CD4-positive, alpha-beta memory T cell (primary cell): ENCODE data around the gene DAB2IP. TPM values are rescaled to one million over a fixed set of nuclear protein-coding genes. Genes with fewer than 3 reads are reported as not detected.

Source experiments
- CTCF ChIA-PET: fragments of 350-600 bp; sonication (Branson Sonifier 250); formaldehyde crosslinking; loops from one replicate; lab custom pipeline; 2021; ENCODE audit warnings: inconsistent platforms; ENCODE audit not compliant: partially characterized antibody; lab: Charles Lee
- POLR2A ChIA-PET: fragments of 350-600 bp; sonication (Branson Sonifier 250); formaldehyde crosslinking; loops from one replicate; lab custom pipeline; 2021; ENCODE audit not compliant: partially characterized antibody; lab: Charles Lee
- DNase-seq, 5 donors: peaks; one replicate each; pipeline versions ENCODE4 v3.0.0 to v3.0.0-alpha.2; 2020 to 2022; ENCODE audit warnings: mixed read lengths in 1 of 5
- H3K27ac ChIP-seq: one replicate; pipeline ENCODE4 v1.7.0; 2013; ENCODE audit warnings: low read depth, low read length
- H3K27me3 ChIP-seq: 2 replicates; pipeline ENCODE4 v1.7.0; 2013; ENCODE audit warnings: mild to moderate bottlenecking, low read length, moderate library complexity; ENCODE audit not compliant: insufficient read depth
- H3K36me3 ChIP-seq: 2 replicates; pipeline ENCODE4 v1.7.0; 2013; ENCODE audit warnings: mild to moderate bottlenecking, low read length, moderate library complexity; ENCODE audit not compliant: insufficient read depth
- H3K4me1 ChIP-seq: 2 replicates; pipeline ENCODE4 v1.7.0; 2013; ENCODE audit warnings: mild to moderate bottlenecking, low read length, moderate library complexity; ENCODE audit not compliant: insufficient read depth
- H3K4me3 ChIP-seq, 2 donors: one replicate each; pipeline ENCODE4 v1.7.0; 2013; ENCODE audit warnings: low read length in 2 of 2, mild to moderate bottlenecking in 1 of 2
- H3K9me3 ChIP-seq, 2 donors: one replicate each; pipeline ENCODE4 v1.7.0; 2013; ENCODE audit warnings: low read length in 2 of 2, control low read depth in 1 of 2; ENCODE audit not compliant: control insufficient read depth in 1 of 2
- H3K27ac Mint-ChIP-seq, 7 donors: one replicate each; pipeline ENCODE4 v1.8.0; 2020 to 2021; ENCODE audit warnings: mixed read lengths in 7 of 7, mild to moderate bottlenecking in 6 of 7, inconsistent platforms in 3 of 7, moderate library complexity in 3 of 7
- H3K27me3 Mint-ChIP-seq, 2 donors: one replicate each; pipeline ENCODE4 v1.8.0; 2020 to 2021; ENCODE audit warnings: mixed read lengths in 2 of 2
- H3K36me3 Mint-ChIP-seq, 2 donors: one replicate each; pipeline ENCODE4 v1.8.0; 2020 to 2021; ENCODE audit warnings: mixed read lengths in 2 of 2, inconsistent platforms in 1 of 2, mild to moderate bottlenecking in 1 of 2
- H3K4me1 Mint-ChIP-seq, 4 donors: one replicate each; pipeline ENCODE4 v1.8.0; 2020 to 2021; ENCODE audit warnings: mixed read lengths in 4 of 4, mild to moderate bottlenecking in 1 of 4
- H3K4me3 Mint-ChIP-seq, 8 donors: one replicate each; pipeline ENCODE4 v1.8.0; 2020 to 2021; ENCODE audit warnings: mixed read lengths in 8 of 8, mild to moderate bottlenecking in 7 of 8, moderate library complexity in 6 of 8, inconsistent platforms in 3 of 8
- H3K9me3 Mint-ChIP-seq, 8 donors: one replicate each; pipeline ENCODE4 v1.8.0; 2020 to 2021; ENCODE audit warnings: mixed read lengths in 8 of 8, mild to moderate bottlenecking in 5 of 8, inconsistent platforms in 3 of 8, moderate library complexity in 1 of 8
- intact Hi-C: fragments of 100-400 bp; cut with micrococcal nuclease; formaldehyde crosslinking; loops from one replicate; pipeline ENCODE4 v1.15.1; 2023
- polyA plus RNA-seq, 2 donors: library from polyadenylated mRNA; unstranded; fragments of 300-500 nt; fragmentation: Illumina TruSeq; gene quantifications; one replicate each; pipeline ENCODE4 v1.2.3, GENCODE V29; 2021
- total RNA-seq, 2 experiments: library from RNA; stranded (reverse); gene quantifications; one replicate each; pipeline ENCODE4 v1.2.3, GENCODE V29; 2021

DAB2IP gene
- total and polyA plus RNA-seq, 4 experiments from 2014 or later, result not detected

DNA sequence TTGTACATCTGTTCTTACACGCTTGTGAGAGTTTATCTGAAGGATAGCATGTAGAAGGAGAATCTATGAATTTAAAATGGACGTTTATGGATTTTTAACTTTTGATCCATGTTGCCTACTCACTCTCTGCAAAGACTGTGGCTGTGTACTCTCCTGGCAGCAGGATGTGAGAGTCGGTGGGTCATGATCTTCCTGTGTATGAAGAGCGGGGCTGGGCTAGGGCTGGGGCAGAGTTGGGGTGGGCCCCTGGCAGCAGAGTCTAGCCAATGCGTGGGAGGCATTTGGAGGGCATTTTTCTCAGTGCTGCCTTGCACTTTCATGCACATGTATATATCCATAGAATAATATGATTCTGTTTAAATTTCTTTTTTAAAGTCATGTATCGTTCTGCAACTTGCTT, 24.0 kb upstream of the DAB2IP start:
- H3K27ac Mint-ChIP-seq, result no peak overlapping the region
- intact Hi-C loops, result no loop called here
- no peak overlapping the region for H3K4me3 ChIP-seq
- ChIA-PET CTCF (no interaction called here), POLR2A (no interaction called here)
- no peaks in the 10 kb centered on the region for H3K36me3 Mint-ChIP-seq
- no peak overlapping the region for H3K4me3 Mint-ChIP-seq
- H3K4me1 ChIP-seq, result no peaks in the 10 kb centered on the region
- no peaks in the 10 kb centered on the region for H3K27me3 ChIP-seq
- peaks cover 6 to 21% of the 10 kb centered on the region in 2 donors for H3K27me3 Mint-ChIP-seq
- no peak for DNase-seq
- no peak overlapping the region for H3K27ac ChIP-seq
- H3K9me3 Mint-ChIP-seq, result no peaks in the 10 kb centered on the region
- H3K4me1 Mint-ChIP-seq, result no peaks in the 10 kb centered on the region
- no peaks in the 10 kb centered on the region for H3K36me3 ChIP-seq
- no peaks in the 10 kb centered on the region for H3K9me3 ChIP-seq

DNA sequence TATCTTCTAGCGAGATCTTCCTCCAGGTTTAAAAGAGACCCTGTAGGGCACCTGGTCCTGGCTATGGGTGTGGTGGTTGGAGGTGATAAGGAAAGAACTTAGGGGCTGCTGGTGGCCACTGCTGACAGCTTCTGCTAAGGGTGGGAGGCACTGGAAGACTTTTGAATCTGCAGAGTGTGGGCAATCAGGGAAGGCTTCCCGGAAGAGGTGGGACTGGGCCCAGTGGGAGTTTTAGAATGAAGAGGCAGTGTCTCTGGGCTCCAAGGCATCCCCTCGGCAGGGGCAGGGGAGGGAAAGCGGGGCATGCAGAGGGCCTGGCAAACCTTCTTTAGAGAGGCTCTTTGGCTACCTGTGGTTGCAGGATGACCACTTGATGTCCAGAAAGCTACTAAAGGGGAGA, 23.0 kb upstream of the DAB2IP start:
- Histone ChIP-seq H3K9me3 (no peaks in the 10 kb centered on the region), H3K27ac (no peak overlapping the region), H3K4me3 (no peak overlapping the region), H3K4me1 (no peaks in the 10 kb centered on the region), H3K27me3 (no peaks in the 10 kb centered on the region), H3K36me3 (no peaks in the 10 kb centered on the region)
- ChIA-PET POLR2A (no interaction called here), CTCF (no interaction called here)
- DNase-seq, result no peak
- no peak overlapping the region for H3K27ac Mint-ChIP-seq
- no peak overlapping the region for H3K4me3 Mint-ChIP-seq
- H3K27me3 Mint-ChIP-seq, result peaks cover 6 to 20% of the 10 kb centered on the region in 2 donors
- intact Hi-C loops, result no loop called here
- no peaks in the 10 kb centered on the region for H3K9me3 Mint-ChIP-seq
- no peaks in the 10 kb centered on the region for H3K4me1 Mint-ChIP-seq
- H3K36me3 Mint-ChIP-seq, result no peaks in the 10 kb centered on the region

DNA sequence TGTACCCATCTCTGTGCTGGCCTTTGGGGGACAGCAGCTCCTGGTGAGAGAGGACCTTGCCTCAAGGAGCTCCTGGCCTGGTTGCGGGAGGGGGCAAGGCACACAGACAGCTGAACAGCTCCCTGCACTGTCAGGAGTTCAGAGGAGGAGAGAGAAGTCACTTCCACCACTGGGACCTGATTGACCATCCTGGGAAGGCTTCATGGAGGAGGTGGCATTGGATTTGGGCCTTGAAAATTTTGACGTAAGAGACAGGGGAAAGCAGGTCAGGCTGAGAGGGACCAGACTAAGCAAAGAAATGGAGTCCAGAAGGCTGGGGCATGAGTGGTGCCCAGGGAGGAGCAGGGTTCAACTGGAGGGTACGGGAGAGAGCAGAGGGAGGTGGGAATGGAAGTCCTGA, 20.3 kb upstream of the DAB2IP start:
- POLR2A ChIA-PET, result no interaction called here
- peaks cover 0 to 4% (median 0%) of the 10 kb centered on the region in 4 donors for H3K4me1 Mint-ChIP-seq
- CTCF ChIA-PET, result no interaction called here
- Histone ChIP-seq H3K27ac (no peak overlapping the region), H3K9me3 (no peaks in the 10 kb centered on the region), H3K27me3 (no peaks in the 10 kb centered on the region), H3K4me1 (no peaks in the 10 kb centered on the region), H3K4me3 (no peak overlapping the region), H3K36me3 (no peaks in the 10 kb centered on the region)
- no peaks in the 10 kb centered on the region for H3K36me3 Mint-ChIP-seq
- H3K9me3 Mint-ChIP-seq, result no peaks in the 10 kb centered on the region
- H3K4me3 Mint-ChIP-seq, result no peak overlapping the region
- intact Hi-C loops, result no loop called here
- peaks cover 6 to 17% of the 10 kb centered on the region in 2 donors for H3K27me3 Mint-ChIP-seq
- H3K27ac Mint-ChIP-seq, result no peak overlapping the region
- no peak for DNase-seq

DNA sequence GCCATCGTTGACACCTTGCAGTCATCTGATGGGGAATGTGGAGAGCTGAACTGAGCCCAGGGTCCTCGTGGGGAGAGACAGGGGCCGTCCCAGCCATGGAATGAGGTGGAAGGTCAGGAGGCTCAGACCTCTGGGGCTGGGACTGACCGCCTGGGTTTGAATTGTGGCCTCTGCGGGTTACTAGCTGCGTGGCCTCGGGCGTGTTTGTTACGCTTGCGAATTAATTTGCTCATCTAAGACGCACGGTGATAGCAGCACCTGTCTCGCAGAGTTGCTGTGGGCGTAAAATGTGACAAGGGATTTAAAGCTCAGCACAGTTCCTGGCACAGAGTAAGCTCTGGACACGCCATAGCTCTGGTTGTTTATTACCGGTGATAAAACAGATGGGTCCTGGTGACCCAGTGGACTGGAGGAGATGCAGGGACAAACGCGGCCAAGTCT, 19.4 kb upstream of the DAB2IP start:
- Histone ChIP-seq H3K4me3 (no peak overlapping the region), H3K4me1 (no peaks in the 10 kb centered on the region), H3K36me3 (no peaks in the 10 kb centered on the region), H3K9me3 (no peaks in the 10 kb centered on the region), H3K27me3 (no peaks in the 10 kb centered on the region), H3K27ac (no peak overlapping the region)
- H3K4me1 Mint-ChIP-seq, result peaks cover 0 to 4% (median 0%) of the 10 kb centered on the region in 4 donors
- ChIA-PET POLR2A (no interaction called here), CTCF (interaction anchor here (1.4 kb wide), 1 partner anchor 9 kb away, joined by 3 read pairs; no protein-coding TSS in a partner anchor)
- DNase-seq, result no peak
- H3K36me3 Mint-ChIP-seq, result no peaks in the 10 kb centered on the region
- H3K4me3 Mint-ChIP-seq, result no peak overlapping the region
- H3K27ac Mint-ChIP-seq, result no peak overlapping the region
- no peaks in the 10 kb centered on the region for H3K9me3 Mint-ChIP-seq
- peaks cover 6 to 17% of the 10 kb centered on the region in 2 donors for H3K27me3 Mint-ChIP-seq
- intact Hi-C loops, result no loop called here

DNA sequence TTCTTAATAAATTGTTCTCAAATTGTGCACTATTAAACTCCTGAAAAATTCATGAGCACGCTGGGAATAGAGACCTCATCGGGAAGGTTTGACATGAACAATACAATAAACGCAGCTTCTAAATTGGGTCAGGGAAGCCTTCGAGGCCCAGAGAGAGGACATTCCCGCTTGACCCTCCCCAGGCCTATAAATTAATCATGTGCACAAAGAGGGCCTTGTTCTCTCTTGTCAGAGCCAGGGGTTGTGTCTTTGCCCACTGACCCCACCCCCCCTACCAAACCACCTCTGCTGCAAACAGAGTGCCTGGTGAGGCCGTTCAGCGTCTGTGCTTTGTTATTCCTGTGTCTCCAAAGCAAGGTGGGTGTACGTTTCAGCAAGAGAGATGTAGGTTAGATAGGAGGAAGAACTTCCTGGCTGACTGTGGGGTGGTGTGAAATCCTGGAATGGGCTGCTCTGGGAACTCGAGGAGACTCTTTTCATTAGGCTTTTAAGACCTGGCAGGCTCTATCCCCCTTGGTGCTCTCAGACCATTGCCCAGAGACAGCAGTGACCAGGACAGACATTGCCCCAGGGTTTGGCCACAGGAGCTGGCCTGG, 18.2 kb upstream of the DAB2IP start:
- H3K9me3 ChIP-seq, result no peaks in the 10 kb centered on the region
- Mint-ChIP-seq H3K36me3 (no peaks in the 10 kb centered on the region), H3K9me3 (no peaks in the 10 kb centered on the region), H3K4me3 (no peak overlapping the region), H3K27ac (no peak overlapping the region), H3K4me1 (peaks cover 0 to 4% (median 0%) of the 10 kb centered on the region in 4 donors), H3K27me3 (peaks cover 5 to 12% of the 10 kb centered on the region in 2 donors)
- no peaks in the 10 kb centered on the region for H3K36me3 ChIP-seq
- CTCF ChIA-PET, result interaction anchor here (1.4 kb wide), 1 partner anchor 8 kb away, joined by 3 read pairs; no protein-coding TSS in a partner anchor
- intact Hi-C loops, result no loop called here
- no peak for DNase-seq
- no peaks in the 10 kb centered on the region for H3K4me1 ChIP-seq
- POLR2A ChIA-PET, result no interaction called here
- no peak overlapping the region for H3K27ac ChIP-seq
- no peak overlapping the region for H3K4me3 ChIP-seq
- H3K27me3 ChIP-seq, result no peaks in the 10 kb centered on the region

DNA sequence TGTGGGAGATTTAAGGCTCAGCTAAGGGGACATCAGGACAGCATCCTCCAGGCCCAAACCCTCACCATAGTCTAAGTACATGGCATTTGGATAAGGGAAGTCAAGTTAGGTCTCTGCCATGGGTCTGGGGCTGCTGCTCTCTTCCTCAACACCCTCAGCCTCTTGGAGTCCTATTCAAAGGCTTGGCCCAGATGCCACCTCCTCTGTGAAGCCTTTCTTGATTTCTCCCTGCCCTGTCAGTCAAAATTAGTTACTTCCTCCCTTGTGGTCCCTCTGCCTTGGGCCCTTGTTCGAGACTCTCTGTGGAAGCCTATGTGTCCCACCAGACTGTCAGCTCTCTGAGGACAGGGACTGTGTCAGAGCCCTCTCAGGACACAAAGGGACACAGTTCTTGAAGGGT, 17.7 kb upstream of the DAB2IP start:
- no peaks in the 10 kb centered on the region for H3K9me3 Mint-ChIP-seq

DNA sequence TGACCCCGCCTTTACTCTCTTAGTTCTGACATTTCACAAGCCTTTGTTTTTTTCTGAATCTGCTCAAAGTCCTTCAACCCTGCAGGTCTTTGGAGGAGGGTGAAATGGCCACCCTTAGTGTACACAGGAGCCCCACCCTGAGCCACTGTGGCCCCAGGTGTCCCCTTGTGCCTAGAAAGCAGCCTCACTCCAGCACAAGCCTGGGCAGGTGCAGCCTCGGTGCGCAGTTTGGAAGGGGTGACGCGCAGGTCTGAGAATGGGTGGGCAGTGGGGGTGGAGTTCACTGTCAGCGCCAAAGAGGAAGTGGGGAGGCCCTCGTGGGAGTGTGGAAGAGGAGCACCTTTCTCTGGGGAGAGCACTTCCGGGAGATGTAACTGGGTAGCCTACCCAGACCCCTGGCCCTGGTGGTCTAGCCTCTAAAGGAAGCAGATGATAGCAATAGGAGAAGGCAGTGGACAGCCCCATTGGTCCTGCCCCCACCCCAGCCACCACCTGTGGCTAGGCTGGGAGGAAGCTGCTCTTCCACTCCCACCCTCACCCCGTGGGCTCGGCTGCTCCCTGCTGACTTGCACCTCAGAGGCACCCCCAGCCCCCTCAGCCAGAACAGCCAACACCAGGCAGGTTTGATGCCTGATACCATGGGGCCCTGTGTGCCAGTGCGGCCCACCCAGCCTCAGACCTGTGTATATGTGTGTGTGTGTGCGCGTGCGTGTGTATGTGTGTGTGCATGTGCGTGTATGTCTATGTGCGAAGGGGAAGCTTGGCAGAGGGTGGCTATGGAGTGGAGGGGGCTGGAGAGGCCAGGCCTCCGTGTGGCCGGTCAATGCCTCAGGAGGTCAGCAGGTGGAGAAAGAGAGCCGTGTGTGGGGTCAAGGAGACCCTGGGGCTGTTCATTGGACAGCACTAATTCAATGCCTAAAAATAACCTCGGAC, 16.8 kb upstream of the DAB2IP start:
- H3K27me3 ChIP-seq, result no peaks in the 10 kb centered on the region
- DNase-seq, result no peak
- no peaks in the 10 kb centered on the region for H3K4me1 ChIP-seq
- H3K4me3 ChIP-seq, result no peak overlapping the region
- no peaks in the 10 kb centered on the region for H3K9me3 ChIP-seq
- peaks cover 0 to 4% (median 0%) of the 10 kb centered on the region in 4 donors for H3K4me1 Mint-ChIP-seq
- ChIA-PET CTCF (no interaction called here), POLR2A (no interaction called here)
- no peak overlapping the region for H3K4me3 Mint-ChIP-seq
- H3K27ac Mint-ChIP-seq, result no peak overlapping the region
- H3K36me3 Mint-ChIP-seq, result no peaks in the 10 kb centered on the region
- intact Hi-C loops, result no loop called here
- no peaks in the 10 kb centered on the region for H3K36me3 ChIP-seq
- H3K27me3 Mint-ChIP-seq, result peaks cover 5 to 9% of the 10 kb centered on the region in 2 donors
- no peaks in the 10 kb centered on the region for H3K9me3 Mint-ChIP-seq
- H3K27ac ChIP-seq, result no peak overlapping the region

More for the DNA sequence above, 17.7 kb upstream of the DAB2IP start:
- Histone ChIP-seq H3K4me3 (no peak overlapping the region), H3K4me1 (no peaks in the 10 kb centered on the region), H3K27ac (no peak overlapping the region), H3K9me3 (no peaks in the 10 kb centered on the region), H3K36me3 (no peaks in the 10 kb centered on the region), H3K27me3 (no peaks in the 10 kb centered on the region)
- ChIA-PET POLR2A (no interaction called here), CTCF (no interaction called here)
- H3K27ac Mint-ChIP-seq, result no peak overlapping the region
- peaks cover 0 to 4% (median 0%) of the 10 kb centered on the region in 4 donors for H3K4me1 Mint-ChIP-seq
- H3K36me3 Mint-ChIP-seq, result no peaks in the 10 kb centered on the region
- peaks cover 6 to 12% of the 10 kb centered on the region in 2 donors for H3K27me3 Mint-ChIP-seq
- DNase-seq, result no peak
- no peak overlapping the region for H3K4me3 Mint-ChIP-seq
- intact Hi-C loops, result no loop called here
